Pulmonary artery endothelial cell (primary cell): ENCODE measurements around the gene CD3E. TPM values are rescaled to one million over a fixed set of nuclear protein-coding genes. Genes with fewer than 3 reads are reported as not detected.

ENCODE experiments used
- total RNA-seq: library from RNA; depleted of rRNA; stranded (reverse); fragments of >200 nt; gene quantifications from 2 replicates; pipeline ENCODE4 v1.2.3, GENCODE V29; 2014

CD3E gene
- total RNA-seq, 1 donor from 2014 or later, result not detected

Other genes starting within 250 kb of the CD3E start
- gene TMPRSS4, start 227.7 kb upstream of the CD3E start, total RNA-seq, result not detected in 2 replicates
- gene SMIM35, start 217.8 kb upstream of the CD3E start, total RNA-seq, result not detected in 2 replicates
- 0.13 and 0.21 TPM in 2 replicates for gene SCN4B, start 151.9 kb upstream of the CD3E start, total RNA-seq
- not detected in 2 replicates for gene SCN2B, start 128.1 kb upstream of the CD3E start, total RNA-seq
- 0.13 and 0.35 TPM in 2 replicates for gene JAML, start 79.7 kb upstream of the CD3E start, total RNA-seq
- 11.5 and 14.2 TPM in 2 replicates for gene MPZL3, start 52.4 kb upstream of the CD3E start, total RNA-seq
- gene MPZL2, start 40.4 kb upstream of the CD3E start, total RNA-seq, result 116 and 148 TPM in 2 replicates
- not detected in 2 replicates for gene CD3D, start 38.0 kb downstream of the CD3E start, total RNA-seq
- gene CD3G, start 39.6 kb downstream of the CD3E start, total RNA-seq, result not detected in 2 replicates
- gene UBE4A, start 54.9 kb downstream of the CD3E start, total RNA-seq, result 29.9 and 38.4 TPM in 2 replicates
- gene ATP5MG, start 96.9 kb downstream of the CD3E start, total RNA-seq, result 69.5 and 96.9 TPM in 2 replicates
- gene KMT2A, start 131.8 kb downstream of the CD3E start, total RNA-seq, result 20.0 and 29.7 TPM in 2 replicates
- gene TTC36, start 222.7 kb downstream of the CD3E start, total RNA-seq, result 0.40 and 1.3 TPM in 2 replicates
- gene TMEM25, start 226.5 kb downstream of the CD3E start, total RNA-seq, result 17.7 and 18.7 TPM in 2 replicates